HepG2 (cell line): ENCODE measurements around the gene NAV2. TPM values are rescaled to one million over a fixed set of nuclear protein-coding genes. Genes with fewer than 3 reads are reported as not detected.

ENCODE experiments used
- ATAC-seq: fragments of 200-7000 bp; cut with Tn5 transposase; 3 replicates; pipeline ENCODE4 v1.9.1; 2020; ENCODE audit warnings: mild to moderate bottlenecking, moderate library complexity
- BruUV-seq: library from RNA; stranded (reverse); fragments of 400-500 nt; replicated peaks from 2 replicates; lab custom pipeline; 2021; lab: Mats Ljungman, UMichigan
- CTCF ChIA-PET: fragments of 300-600 bp; formaldehyde crosslinking; extraction: SDS; loops from one replicate; lab custom pipeline; 2021; ENCODE audit warnings: low total read pairs, inconsistent platforms, low intra/inter-chr PET ratio; lab: Yijun Ruan, JAX
- POLR2A ChIA-PET: fragments of 350-600 bp; sonication (Branson Sonifier 250); formaldehyde crosslinking; loops from one replicate; lab custom pipeline; 2020; ENCODE audit warnings: antibody characterized with exemption, inconsistent platforms; lab: Yijun Ruan, JAX
- DNase-seq: peaks from one replicate; pipeline ENCODE4 v3.0.0-alpha.2; 2015; ENCODE audit warnings: low spot score
- FAIRE-seq: peaks from 3 replicates; lab custom pipeline; 2011; peaks lifted over from hg19 to GRCh38; lab: Jason Lieb, UNC
- H2AFZ ChIP-seq: one replicate; pipeline ENCODE4 v1.6.1; 2011; ENCODE audit warnings: low read length, inconsistent platforms
- H3K27ac ChIP-seq: fragments of 300-600 bp; 3 replicates; pipeline ENCODE4 v1.8.0; 2011; ENCODE audit warnings: mixed run types, mild to moderate bottlenecking, mixed read lengths, low read length, inconsistent platforms; ENCODE audit not compliant: insufficient read depth; ENCODE audit errors: extremely low read length
- H3K27me3 ChIP-seq, 2 experiments: fragments of 200-600 bp in 1 of 2; 2 replicates in 1 of 2; 3 replicates in 1 of 2; pipeline versions ENCODE4 v1.6.0 to v1.8.0; 2011; ENCODE audit warnings: low read length in 2 of 2, mild to moderate bottlenecking in 2 of 2, moderate library complexity in 2 of 2, inconsistent platforms in 1 of 2; ENCODE audit not compliant: insufficient read depth in 2 of 2, control insufficient read depth in 1 of 2
- H3K36me3 ChIP-seq, 2 experiments: fragments of 200-600 bp in 1 of 2; replicated peaks in 1 of 2; 2 replicates in 1 of 2; 3 replicates in 1 of 2; pipeline versions ENCODE4 v1.5.1 to v1.8.0; 2011; ENCODE audit warnings: low read length in 2 of 2, inconsistent platforms in 1 of 2; ENCODE audit not compliant: insufficient read depth in 2 of 2, control insufficient read depth in 1 of 2
- H3K4me1 ChIP-seq: 2 replicates; pipeline ENCODE4 v1.5.1; 2012; ENCODE audit warnings: low read length, inconsistent platforms; ENCODE audit not compliant: insufficient read depth
- H3K4me2 ChIP-seq: 2 replicates; pipeline ENCODE4 v1.6.0; 2011; ENCODE audit warnings: low read depth, low read length, inconsistent platforms
- H3K4me3 ChIP-seq, 3 experiments: fragments of 200-600 bp in 1 of 3; sonication (generic), shearing (Covaris generic) in 1 of 3; replicated peaks in 1 of 3; 2 replicates each; pipeline ENCODE4 v1.5.1; 2011 to 2016; ENCODE audit warnings: low read length in 3 of 3, inconsistent platforms in 2 of 3, low read depth in 2 of 3, mild to moderate bottlenecking in 2 of 3, control low read depth in 1 of 3, mixed read lengths in 1 of 3; ENCODE audit not compliant: insufficient read depth in 1 of 3
- H3K79me2 ChIP-seq: one replicate; pipeline ENCODE4 v1.6.1; 2011; ENCODE audit warnings: low read length, inconsistent platforms; ENCODE audit not compliant: insufficient read depth
- H3K9ac ChIP-seq: 2 replicates; pipeline ENCODE4 v1.6.0; 2011; ENCODE audit warnings: mild to moderate bottlenecking, low read depth, low read length, inconsistent platforms; ENCODE audit not compliant: insufficient read depth
- H3K9me3 ChIP-seq: 2 replicates; pipeline ENCODE4 v1.5.1; 2012; ENCODE audit warnings: mild to moderate bottlenecking, low read length
- H4K20me1 ChIP-seq: 2 replicates; pipeline ENCODE4 v1.6.0; 2011; ENCODE audit warnings: inconsistent platforms, mild to moderate bottlenecking, low read length, moderate library complexity; ENCODE audit not compliant: insufficient read depth
- FOXA3 ChIP-seq: IDR thresholded peaks from 2 replicates; pipeline ENCODE4 v1.6.1; 2016; ENCODE audit warnings: missing genetic modification reagents, missing compliant biosample characterization
- NR0B2 ChIP-seq: sonication (generic); formaldehyde crosslinking; IDR thresholded peaks from 2 replicates; pipeline ENCODE4 v1.4.0; 2020; ENCODE audit warnings: mild to moderate bottlenecking, missing genetic modification reagents
- ZNF207 ChIP-seq: fragments of 450-650 bp; IDR thresholded peaks from 2 replicates; pipeline ENCODE4 v1.6.1; 2016; ENCODE audit warnings: antibody characterized with exemption, borderline replicate concordance
- WGBS: methylation state at CpG from one replicate; pipeline ENCODE4 v1.1.6; 2017; ENCODE audit warnings: low lambda C conversion rate; 5-methylcytosine and 5-hydroxymethylcytosine counted together
- in situ Hi-C: cut with HindIII; loops from 2 replicates; pipeline ENCODE4 v1.10.0; 2017; ENCODE audit warnings: low pct_unique_long_range_greater_than_20kb; ENCODE audit not compliant: extremely low pct_ligation_motif_present
- intact Hi-C: fragments of 100-400 bp; cut with micrococcal nuclease; formaldehyde crosslinking; loops from one replicate; pipeline ENCODE4 v1.10.0; 2022; ENCODE audit not compliant: unreplicated experiment
- polyA plus RNA-seq, 8 experiments: library from polyadenylated mRNA; depleted of rRNA in 3 of 8; stranded (reverse) in 7 of 8; unstranded in 1 of 8; fragments of >200 nt; fragmentation: Illumina TruSeq in 4 of 8; extraction: Trizol in 4 of 8; gene quantifications; 2 replicates each; pipeline versions ENCODE4 v1.2.1 to v1.2.3, GENCODE V29; 2011 to 2016; ENCODE audit warnings: low read depth in 4 of 8, missing spikeins in 1 of 8, mixed read lengths in 1 of 8; ENCODE audit not compliant: insufficient read depth in 1 of 8
- total RNA-seq, 5 experiments: library from RNA; depleted of rRNA; stranded (reverse); fragments of >200 nt; fragmentation: Illumina TruSeq; extraction: Trizol; gene quantifications; 2 replicates each; pipeline ENCODE4 v1.2.3, GENCODE V29; 2016; ENCODE audit warnings: low read depth in 1 of 5

Gene NAV2
- total and polyA plus RNA-seq, 2 of the 13 experiments (the other 11 are each of a cell fraction or from before 2014, with no cell fraction given): 9.3 to 34.6 TPM

GRCh38 chr11:19968860-19969259 is 256.2 kb downstream of the NAV2 start:
- H3K9ac ChIP-seq: no peak overlapping the region
- no peaks in the 10 kb centered on the region for H3K9me3 ChIP-seq
- CTCF ChIA-PET: no interaction called here
- no peak for ATAC-seq
- H3K4me3 ChIP-seq: no peak overlapping the region
- H2AFZ ChIP-seq: no peak overlapping the region
- intact Hi-C loops (no loop called here), in situ Hi-C loops (no loop called here)
- TF ChIP-seq FOXA3 (CRISPR knock-in tag): no peak
- no peaks in the 10 kb centered on the region for H3K36me3 ChIP-seq
- no peak overlapping the region for H3K4me2 ChIP-seq
- no peak for DNase-seq
- no peaks in the 10 kb centered on the region for H3K79me2 ChIP-seq
- FAIRE-seq: no peak
- no TSS peak for BruUV-seq
- H3K27ac ChIP-seq: no peak overlapping the region
- no peaks in the 10 kb centered on the region for H4K20me1 ChIP-seq
- H3K27me3 ChIP-seq: no peaks in the 10 kb centered on the region
- POLR2A ChIA-PET: no interaction called here
- peaks cover 34% of the 10 kb centered on the region for H3K4me1 ChIP-seq
- WGBS: 97% methylated on average over 5 of the region's 5 CpGs

- DNase-seq: no peak
- Histone ChIP-seq H3K4me2 (no peak overlapping the region), H3K36me3 (no peaks in the 10 kb centered on the region), H4K20me1 (no peaks in the 10 kb centered on the region), H3K9ac (no peak overlapping the region), H3K27me3 (no peaks in the 10 kb centered on the region), H3K27ac (no peak overlapping the region), H3K4me3 (no peak overlapping the region), H3K79me2 (no peaks in the 10 kb centered on the region), H3K4me1 (peaks cover 44% of the 10 kb centered on the region), H3K9me3 (no peaks in the 10 kb centered on the region), H2AFZ (no peak overlapping the region)
- 83% methylated on average over 4 of the region's 4 CpGs for WGBS
- in situ Hi-C loops: no loop called here
- FAIRE-seq: no peak
- ChIA-PET POLR2A (no interaction called here), CTCF (no interaction called here)
- intact Hi-C loops: no loop called here
- ATAC-seq: no peak
- TF ChIP-seq NR0B2 (CRISPR knock-in tag) (no peak), ZNF207 (no peak)
- TF ChIP-seq, all 625 proteins: peak for 0
- no TSS peak for BruUV-seq
Observed at GRCh38 chr11:19970944-19971343, 258.3 kb downstream of the NAV2 start.
